T47D (cell line): ENCODE results near the gene RUFY4.

Source experiments
- DNase-seq, 2 experiments: peaks; one replicate each; pipeline versions ENCODE4 v3.0.0 to v3.0.0-alpha.2; 2011 to 2012; ENCODE audit warnings: low read depth in 1 of 2, low spot score in 1 of 2
- JUND ChIP-seq: IDR thresholded peaks from 2 replicates; pipeline ENCODE4 v1.6.1; 2012; ENCODE audit warnings: low read depth
- in situ Hi-C: cut with HindIII; loops from 2 replicates; pipeline ENCODE4 v1.10.0; 2016; ENCODE audit warnings: low sequenced_read_pairs, low pct_unique_long_range_greater_than_20kb

Gene RUFY4

GRCh38 chr2:218130377-218130776 lies 61.3 kb downstream of the RUFY4 start:
- TF ChIP-seq JUND = no peak
- no peak for DNase-seq
- in situ Hi-C loops = no loop called here

- TF ChIP-seq JUND = no peak
Measured at GRCh38 chr2:218130822-218131221, 61.8 kb downstream of the RUFY4 start.

DNA sequence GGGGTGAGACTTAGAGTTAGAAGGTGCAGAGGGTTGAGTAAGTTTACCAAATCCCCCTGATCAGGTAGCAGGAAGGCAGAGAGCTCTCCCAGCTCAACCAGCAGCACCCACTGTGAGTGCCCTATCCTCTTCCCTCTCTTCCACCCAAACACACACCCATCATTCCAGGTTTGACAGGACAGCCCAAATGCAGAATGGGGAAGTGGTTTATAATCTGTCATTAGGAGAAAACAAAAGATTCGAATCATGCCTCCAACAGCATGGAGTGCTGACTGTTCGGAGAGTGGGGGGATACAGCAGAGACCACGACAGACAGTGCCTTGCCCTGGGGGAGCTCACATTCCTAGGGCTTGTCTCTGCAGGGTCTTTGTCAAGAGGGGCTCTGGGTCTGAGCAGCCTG lies 68.5 kb downstream of the RUFY4 start:
- TF ChIP-seq JUND = no peak
- DNase-seq = no peak
- in situ Hi-C loops = no loop called here

More at GRCh38 chr2:218130822-218131221, 61.8 kb downstream of the RUFY4 start:
- in situ Hi-C loops = no loop called here
- DNase-seq = no peak

- DNase-seq = no peak
- in situ Hi-C loops = no loop called here
Measured at GRCh38 chr2:218138047-218138446, 69.0 kb downstream of the RUFY4 start.

More at GRCh38 chr2:218138047-218138446, 69.0 kb downstream of the RUFY4 start:
- no peak for TF ChIP-seq JUND
